T-helper 2 cell treated with Interferon-gamma antibody and Interleukin-4, amounts not matched to agents 100 ng/mL and 5 ng/mL, for 36 hours (primary cell): ENCODE results near the gene DLST. TPM values are rescaled to one million over a fixed set of nuclear protein-coding genes. Genes with fewer than 3 reads are reported as not detected.

ENCODE experiments used
- intact Hi-C: fragments of 100-400 bp; cut with micrococcal nuclease; formaldehyde crosslinking; loops from one replicate; pipeline ENCODE4 v1.15.1; 2023
- total RNA-seq: library from RNA; stranded (reverse); gene quantifications from 2 replicates; pipeline ENCODE4 v1.2.3, GENCODE V29; 2022

The DLST gene
- total RNA-seq, 1 donor from 2014 or later, result 94.6 TPM

DNA sequence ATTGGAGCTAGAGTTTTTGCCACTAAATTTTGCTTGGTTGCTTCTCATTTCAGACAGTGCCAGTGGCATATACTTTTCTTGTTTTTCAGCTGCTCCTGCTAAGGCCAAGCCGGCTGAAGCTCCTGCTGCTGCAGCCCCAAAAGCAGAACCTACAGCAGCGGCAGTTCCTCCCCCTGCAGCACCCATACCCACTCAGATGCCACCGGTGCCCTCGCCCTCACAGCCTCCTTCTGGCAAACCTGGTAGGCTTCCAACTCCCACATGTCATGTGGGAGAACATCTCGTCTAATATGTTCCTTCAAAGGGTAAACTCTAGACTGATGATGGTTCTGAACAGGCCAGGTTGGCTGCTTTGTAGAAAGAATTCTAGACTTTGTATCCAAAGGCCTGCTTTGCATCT lies 11.0 kb downstream of the DLST start:
- intact Hi-C loops, result no loop called here

DNA sequence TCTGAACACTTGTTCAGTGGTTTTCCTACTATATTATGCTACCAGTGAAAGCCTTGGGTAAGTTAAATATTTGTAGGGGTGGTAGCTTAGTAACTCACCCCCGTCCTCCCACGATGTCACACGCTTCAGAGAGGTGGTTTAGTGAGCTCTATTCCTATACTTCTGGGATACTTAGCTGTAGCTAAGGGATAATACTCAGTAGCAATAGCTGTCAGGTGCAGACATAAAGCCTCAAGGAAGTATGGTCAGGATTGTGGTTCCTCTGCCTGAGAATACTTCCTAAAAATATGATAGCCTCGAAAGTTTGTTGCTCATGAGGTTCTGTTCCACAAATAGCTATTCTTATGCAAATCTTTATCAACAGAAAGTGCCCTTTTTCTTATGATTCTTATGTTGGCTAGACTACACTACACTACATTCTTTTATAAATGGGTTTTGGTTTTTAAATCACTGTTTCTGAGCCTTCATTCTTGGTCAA lies 11.9 kb downstream of the DLST start:
- intact Hi-C loops, result no loop called here

DNA sequence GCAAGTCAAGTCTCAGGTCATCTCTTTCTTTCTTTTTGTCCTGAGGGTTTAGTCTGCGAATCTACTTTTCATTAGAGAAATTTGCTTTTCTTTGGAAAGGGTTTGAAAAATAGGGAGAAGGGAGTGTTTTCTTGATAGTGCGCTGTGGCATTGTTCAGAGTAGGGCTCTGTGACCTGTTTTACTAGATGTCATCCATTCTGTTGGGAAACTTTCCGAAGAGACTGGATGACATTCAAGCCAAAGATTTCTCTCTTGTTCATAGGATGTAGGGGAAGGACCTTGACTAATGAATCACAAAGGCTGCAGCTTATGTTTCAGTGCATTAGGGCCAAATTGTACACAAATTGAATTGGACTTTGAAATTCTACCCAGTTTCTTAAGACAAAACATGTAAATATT lies 14.7 kb downstream of the DLST start:
- intact Hi-C loops, result no loop called here

DNA sequence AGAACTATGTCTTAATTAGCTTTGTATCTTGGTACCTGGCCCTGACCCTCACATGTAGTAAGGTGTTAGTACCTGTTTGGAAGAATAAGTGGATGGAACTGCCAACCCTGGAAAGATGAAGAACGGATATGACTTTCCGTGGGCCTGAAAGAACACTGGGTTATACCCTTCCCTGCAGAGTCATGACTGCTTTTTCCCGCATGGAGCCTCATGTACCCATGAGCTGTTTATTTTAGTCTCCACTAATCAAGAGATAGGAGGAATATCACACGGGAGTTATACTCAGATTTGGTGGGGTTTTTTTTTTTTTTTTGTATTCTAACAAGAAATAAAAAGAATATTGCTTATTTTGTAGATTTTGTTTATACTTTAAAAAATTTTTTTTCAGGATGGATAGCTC lies 15.9 kb downstream of the DLST start:
- intact Hi-C loops, result no loop called here

DNA sequence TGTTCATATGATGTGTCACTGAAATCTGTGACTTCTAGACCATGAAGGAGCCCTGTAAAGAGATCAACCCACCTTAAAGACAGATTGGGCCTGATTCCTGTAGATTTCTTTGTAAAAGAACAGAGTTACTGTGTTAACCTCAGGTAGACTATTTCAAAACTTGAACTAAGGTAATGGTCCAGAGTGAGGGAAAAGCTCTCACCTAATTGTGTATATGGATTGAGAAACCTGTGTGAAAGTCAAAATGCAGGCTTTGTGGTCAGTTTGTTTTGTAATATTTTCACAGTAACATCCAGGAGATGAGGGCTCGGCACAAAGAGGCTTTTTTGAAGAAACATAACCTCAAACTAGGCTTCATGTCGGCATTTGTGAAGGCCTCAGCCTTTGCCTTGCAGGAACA lies 16.4 kb downstream of the DLST start:
- intact Hi-C loops, result no loop called here

DNA sequence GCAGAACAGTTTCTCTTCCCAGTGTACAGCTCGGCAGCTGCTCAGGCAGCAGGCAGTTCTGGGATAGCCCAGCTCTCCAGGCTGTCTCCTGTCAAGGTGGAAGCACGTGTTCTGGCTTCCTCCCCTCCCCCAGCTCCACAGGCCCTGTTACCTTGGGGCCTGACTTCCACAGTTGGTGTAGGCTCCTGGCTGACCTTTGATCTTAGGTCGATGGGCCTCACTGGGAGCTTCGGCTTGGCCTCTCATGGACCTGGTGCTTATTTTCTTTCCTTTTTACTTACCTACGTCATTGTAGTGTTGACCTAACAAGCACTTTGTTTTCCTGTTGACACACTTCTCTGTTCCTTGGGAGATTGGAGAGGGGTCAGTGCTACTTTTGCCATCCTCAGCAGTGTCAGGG lies 17.0 kb downstream of the DLST start:
- intact Hi-C loops, result no loop called here

DNA sequence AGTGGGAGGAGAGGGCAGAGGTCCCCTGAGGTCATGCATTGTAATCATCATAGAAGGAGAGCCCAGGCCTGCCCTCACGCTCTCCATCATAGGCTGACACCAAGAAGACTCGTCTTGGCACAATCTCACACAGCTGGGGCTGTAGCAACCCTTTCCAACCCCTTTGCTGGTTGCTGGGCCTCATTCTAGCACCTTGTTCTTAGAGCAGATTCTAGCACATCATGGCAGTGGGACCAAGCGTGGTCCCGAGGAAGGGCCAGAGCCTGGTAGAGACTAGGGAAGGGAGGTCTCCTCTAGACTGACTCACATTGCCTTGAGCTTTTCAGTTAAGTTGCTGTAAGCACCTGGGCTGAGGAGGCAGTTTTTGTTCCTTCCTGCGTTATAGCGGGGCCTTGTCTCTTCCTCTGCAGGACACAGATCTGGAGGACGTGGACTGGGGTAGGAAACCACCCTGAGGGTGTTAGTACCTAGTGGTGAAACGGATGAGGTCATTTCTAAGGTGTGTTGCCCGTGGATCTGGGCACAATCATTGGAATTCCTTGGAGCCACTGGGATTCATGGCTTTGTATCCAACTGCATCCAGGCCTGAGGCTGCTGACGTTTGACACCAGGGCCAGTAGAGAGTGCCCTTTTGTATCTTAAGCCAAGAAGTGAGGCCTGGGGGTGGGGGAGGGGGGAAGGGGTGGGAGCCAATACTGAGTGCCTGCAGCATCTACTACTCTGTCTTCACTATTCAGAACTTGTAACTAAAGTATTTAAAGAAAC lies 21.4 kb downstream of the DLST start:
- intact Hi-C loops, result no loop called here

DNA sequence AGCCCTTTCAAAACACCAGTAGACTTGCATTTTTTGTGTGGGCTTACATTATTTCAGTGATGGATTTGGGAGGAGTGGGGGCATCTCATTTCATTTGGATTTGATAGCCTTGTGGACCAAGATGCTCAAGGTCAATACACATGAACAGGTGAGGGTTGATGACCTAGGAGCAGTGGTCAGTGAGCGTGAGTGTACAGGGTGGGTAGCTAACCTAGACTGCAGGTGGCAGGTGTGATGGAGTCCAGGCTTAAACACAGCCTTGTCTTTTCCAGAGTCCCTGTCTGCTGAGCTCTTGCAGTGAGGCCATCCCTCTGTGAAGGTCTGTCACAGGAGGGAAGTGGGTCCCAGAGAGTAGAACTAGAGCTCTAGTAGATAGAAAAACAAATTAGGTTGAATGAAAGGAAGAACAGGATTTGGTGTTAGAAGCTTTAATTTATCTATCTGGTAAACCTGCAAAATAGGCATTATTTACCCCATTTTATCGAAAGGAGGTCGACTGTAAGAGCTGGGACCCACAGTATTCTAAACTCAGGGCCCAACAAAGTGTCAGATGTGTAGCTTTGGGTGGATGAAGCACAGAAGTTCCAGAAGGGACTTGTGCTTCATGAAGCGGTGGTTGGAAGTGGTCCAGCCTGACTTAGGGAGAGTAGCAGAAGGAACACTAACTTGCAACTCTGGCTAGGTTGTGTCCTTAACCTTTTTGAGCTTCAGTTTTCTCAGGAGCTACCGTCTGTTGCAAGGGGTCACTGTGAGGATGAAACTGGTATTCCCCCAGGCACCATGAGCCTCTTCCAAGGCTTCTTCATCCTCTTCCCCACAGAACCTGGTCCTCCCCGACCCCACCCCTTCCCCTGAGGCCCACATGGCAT lies 23.2 kb downstream of the DLST start:
- intact Hi-C loops, result loop anchor here (1.0 to 2.0 kb wide), 2 partner anchors 44 to 184 kb away; no protein-coding TSS in a partner anchor

DNA sequence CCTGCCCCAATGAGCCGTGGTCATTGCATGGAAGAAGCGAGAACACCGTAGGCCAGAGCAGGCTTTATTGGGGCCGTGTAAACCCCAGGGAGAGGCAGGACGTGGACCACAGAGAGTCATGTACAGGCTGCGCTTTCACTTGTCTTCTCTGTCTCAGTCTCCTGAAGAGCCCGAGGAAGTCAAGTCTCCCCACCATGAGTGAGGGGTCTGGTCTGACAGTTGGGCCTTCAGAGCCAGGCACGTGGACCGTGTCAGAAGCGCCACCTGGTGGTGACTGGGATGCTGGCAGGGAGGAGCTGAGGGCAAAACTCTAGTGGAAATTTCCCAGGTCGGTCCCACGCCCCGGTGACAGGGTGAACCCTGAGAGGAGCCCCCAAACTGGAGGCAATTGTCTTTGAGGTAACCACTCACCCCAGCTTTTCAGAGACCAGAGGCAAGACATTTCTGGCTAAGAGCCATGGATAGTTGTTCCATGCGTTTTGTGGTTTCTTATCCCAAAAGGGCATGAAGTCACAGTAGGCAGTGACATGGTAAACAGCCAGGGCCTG lies 24.0 kb downstream of the DLST start:
- intact Hi-C loops, result loop anchor here (1.0 to 2.0 kb wide), 2 partner anchors 44 to 183 kb away; no protein-coding TSS in a partner anchor

DNA sequence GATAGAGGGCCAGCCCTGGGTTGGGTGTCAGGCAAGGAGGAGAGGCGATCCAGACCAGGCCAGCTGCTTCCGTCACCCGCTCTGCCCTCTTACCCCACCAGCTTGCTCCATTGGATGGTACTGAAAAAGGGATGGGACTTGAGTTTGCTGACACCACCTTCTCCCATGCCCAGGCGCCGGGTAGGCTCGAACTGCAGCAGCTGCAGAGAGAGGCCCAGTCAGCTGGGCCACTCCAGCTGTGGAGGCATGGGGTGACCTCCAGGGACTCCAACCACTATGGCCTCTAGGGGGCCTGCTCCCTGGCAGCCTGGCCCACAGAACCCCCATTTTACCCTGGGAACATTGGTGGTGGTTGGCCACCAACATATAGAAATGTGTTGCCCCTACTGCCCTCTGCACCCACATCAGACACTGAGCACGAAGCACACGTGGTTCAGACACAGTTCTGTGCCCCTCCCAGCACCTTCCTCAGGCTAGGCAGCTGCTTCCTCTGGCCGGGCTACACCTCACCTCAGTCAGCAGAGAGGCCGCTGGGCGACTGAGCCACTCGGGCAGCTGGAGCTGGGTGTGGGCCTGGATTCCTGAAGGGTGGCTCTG lies 25.3 kb downstream of the DLST start:
- intact Hi-C loops, result no loop called here

DNA sequence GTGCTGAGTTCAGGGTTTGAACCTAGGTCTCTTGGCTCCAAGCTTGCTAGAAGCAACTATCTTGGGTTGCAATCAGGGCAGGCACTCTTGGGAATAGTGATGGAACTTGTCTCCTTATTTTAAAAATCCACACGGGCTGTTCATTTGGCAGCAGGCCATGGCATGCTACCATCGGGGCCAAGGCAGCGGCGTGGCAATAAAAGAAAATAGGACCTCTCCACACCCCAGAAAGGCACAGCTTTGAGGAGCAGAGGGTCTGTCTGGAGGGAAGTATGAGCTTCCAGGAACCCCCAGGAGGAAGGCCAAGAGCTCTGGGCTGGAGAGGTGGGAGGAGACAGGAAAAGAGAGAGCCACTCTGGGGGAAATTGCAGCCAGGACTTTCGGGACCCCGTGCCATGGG lies 26.0 kb downstream of the DLST start:
- intact Hi-C loops, result no loop called here

DNA sequence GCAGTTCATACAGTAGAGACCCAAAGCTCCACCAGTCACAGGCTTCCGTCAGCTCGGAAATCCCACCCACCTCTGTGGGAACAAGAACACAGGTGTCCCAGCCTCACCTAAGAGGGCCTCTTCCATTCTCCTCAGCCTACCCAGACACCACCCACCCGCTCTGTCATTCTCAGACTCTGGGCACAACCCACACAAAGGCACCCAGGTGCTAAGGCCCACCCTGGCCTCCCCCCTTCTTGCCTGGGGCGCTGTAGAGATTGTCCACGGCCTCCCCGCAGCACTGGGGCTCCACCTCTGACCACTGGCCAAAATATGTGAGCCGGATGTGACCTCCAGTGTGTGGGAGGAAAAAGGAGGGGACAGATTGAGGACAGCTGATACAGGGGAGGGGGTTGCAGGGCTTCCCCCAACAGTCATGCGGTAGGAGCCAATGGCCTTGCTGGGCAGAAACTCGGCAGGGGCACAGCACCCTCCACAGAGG lies 27.2 kb downstream of the DLST start:
- intact Hi-C loops, result no loop called here

DNA sequence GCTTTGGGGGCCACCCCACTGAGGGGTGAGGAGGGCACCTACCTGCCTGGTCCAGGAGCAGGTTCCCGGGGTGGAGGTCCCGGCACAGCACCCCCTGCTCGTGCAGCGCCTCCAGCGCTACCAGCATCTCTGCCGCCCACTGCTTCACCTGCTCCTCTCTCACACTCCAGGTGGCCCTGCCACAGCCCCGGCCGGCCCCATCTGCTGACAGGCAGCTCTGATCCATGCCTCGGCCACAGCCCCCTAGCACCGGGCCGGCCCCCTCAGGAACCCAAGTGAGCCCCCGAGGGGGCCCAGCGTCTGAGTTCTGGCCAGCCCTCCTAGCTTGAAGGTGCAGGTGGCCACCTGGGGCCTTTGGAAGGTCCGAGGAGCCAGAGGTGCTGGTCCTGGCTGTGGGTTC lies 27.8 kb downstream of the DLST start:
- intact Hi-C loops, result no loop called here

DNA sequence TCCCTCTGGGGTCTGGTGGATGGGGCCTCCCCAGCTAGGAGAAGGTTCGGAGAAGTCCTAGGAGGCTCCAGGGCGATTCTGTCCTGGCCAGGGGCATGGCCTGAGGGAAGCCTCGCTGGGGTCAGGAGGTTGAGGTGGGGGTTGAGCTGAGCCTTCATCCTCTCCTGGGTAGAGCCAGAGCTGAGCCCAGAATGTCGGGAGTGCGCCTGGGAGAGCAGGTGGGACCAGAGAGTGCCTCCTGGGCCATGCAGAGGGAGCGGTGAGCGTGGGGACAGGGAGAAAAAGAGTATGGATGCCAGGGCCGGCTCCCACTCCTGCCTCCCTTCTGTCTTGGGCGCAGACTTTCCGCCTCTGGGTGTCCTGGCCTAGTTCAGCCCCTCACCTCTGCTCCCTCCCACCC lies 28.2 kb downstream of the DLST start:
- intact Hi-C loops, result no loop called here

DNA sequence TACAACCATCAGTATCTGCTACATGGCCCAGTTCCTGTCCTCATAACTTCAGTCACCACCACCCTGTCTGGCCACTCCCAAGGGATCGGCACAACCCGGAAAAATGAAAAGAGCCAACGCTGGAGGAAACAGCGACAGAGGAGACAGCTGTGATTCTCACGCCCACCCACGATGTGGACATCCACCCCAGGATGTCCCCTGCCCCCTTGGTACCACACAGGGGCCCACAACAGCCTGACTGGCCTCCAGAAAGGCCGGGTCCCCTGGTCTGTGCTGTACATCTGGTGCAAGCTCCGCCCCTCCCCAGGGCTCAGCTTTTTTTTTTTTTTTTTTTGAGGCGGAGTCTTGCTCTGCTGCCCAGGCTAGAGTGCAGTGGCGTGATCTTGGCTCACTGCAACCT lies 28.8 kb downstream of the DLST start:
- intact Hi-C loops, result no loop called here

DNA sequence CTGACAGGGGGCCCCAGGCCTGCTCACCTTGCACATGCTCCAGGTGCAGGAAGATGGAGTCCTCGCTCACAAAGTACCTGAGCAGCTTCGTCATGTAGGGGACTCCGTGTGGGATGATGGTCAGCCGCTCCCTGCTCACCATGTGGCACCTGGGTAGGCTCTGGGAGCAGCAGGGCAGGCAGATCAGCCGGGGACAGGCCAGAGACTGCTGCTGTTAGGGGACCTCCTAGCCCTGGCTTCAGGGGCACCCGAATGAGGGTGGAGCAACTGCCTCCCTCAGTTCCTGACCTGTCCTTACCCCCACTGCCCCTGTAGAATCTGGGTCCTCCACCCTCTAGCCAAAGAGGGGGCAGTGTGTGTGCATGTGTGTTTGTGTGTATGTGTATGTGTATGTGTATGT lies 29.5 kb downstream of the DLST start:
- intact Hi-C loops, result no loop called here

DNA sequence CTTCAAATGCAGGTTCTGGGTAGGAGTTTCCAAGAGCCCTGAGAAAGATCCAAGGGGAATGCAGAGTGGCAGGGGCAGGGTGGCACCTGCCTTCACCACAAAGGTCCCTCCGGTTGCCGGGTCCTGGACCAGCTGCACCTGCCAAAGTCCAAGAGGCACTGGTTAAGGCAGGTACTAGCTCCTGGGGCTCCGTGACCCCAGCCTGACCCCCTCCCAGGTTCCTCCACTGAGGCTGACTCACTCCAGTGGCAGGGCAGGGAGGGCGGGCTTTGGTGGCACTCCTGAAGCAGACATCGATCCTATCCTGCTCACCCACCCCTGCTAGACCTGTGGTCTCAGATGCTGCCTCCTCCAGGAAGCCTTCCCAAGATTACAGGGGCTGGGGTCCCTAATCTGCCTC lies 30.0 kb downstream of the DLST start:
- intact Hi-C loops, result no loop called here

DNA sequence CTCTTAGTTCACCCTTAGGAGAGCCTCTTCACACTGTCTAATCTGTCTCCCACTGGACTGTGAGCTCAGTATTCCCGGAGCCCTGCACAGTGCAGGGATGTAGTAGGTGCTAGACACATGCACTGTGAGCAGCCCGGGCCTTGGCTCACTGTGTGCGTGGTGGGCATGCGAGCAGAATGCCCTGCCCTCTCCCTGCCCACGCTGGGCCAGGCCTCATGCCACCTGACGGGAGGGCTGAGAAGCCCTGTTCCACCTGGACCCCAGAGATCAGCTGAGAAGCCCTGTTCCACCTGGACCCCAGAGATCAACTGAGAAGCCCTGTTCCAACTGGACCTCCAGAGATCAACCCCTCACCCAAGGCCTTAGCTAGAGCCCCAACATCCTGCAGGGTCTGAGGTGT lies 30.4 kb downstream of the DLST start:
- intact Hi-C loops, result no loop called here

DNA sequence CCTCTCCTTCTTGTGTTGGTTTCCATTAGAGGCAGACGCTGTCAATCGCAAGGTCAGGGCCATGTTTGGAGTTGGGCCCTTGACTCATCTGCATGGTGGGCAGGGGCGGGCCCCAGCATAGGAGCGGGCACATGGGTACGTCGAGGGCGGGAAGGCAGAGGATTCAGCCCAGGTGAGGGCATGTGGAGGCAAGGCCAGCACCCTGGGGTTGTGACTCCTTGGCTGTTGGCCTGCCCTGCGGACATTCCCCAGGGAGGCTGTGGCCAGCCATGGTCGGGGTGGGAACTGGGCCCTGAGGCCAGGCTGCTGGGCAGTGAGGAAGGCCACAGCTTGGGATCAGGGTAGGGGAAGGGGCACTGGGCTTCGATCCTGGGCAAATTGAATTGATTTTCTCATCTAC lies 31.1 kb downstream of the DLST start:
- intact Hi-C loops, result no loop called here

DNA sequence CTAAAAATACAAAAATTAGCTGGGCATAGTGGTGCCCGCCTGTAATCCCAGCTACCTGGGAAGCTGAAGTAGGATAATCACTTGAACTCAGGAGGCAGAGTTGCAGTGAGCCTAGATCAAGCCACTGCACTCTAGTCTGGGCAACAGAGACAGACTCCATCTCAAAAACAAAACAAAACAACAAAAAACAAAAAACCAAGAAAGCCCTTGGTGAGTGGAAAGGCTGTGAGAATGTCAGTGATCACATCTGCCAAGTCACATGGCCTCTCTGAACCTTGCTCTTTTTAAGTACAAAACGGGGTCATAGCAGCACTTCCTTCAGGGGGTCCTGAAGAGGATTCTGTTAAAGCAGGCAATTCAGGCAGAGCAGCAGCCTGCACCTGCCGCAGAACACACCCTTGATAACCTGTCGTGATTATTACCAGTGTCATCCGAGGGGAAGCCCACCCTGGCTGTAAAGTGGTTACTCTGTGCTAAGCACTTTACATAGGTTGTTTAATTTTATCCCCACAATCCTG lies 31.7 kb downstream of the DLST start:
- intact Hi-C loops, result no loop called here

DNA sequence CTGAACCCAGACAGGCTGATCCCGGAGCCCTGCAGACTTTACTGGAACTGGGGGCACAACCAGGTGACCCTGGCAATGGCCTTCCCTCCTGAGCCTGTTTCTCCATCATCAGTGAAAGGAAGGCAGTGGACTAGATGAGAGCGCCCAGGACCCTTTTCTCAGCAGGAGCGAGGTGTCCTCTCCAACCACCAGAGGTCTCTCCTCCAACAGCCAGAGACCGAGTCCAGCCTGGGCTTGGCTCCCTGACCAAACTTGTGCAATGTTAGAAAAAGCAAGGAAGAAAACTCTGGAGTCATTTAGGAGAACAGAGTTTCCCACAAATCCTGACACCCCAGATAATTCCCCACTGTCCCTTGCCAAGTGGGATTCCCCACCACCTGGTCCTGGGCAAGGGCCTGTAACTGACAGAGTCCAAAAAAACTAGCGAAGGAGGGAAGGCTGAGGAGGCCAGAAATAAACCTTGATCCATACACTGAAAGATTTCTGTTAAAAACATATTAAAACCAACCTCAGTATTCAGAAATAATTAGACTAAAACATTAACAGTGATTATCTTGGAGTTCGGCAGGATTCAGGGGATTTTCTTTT lies 32.4 kb downstream of the DLST start:
- intact Hi-C loops, result loop anchor here (1.0 kb wide), 1 partner anchor 174 kb away; no protein-coding TSS in a partner anchor
